B cell (primary cell): ENCODE data around the gene MGMT.

Source experiments
- EZH2 ChIP-seq: IDR thresholded peaks from 2 replicates; pipeline ENCODE4 v1.6.1; 2012; ENCODE audit warnings: borderline replicate concordance, low read depth, mild to moderate bottlenecking, moderate library complexity, low read length; ENCODE audit not compliant: insufficient read depth, poor library complexity, severe bottlenecking
- TF ChIP-seq, protein P1 (sequence below): fragments of 200-600 bp; IDR thresholded peaks from one replicate; pipeline ENCODE4 v1.8.0; 2022; ENCODE audit warnings: antibody characterized with exemption, mild to moderate bottlenecking

- TF ChIP-seq, protein P1, sequence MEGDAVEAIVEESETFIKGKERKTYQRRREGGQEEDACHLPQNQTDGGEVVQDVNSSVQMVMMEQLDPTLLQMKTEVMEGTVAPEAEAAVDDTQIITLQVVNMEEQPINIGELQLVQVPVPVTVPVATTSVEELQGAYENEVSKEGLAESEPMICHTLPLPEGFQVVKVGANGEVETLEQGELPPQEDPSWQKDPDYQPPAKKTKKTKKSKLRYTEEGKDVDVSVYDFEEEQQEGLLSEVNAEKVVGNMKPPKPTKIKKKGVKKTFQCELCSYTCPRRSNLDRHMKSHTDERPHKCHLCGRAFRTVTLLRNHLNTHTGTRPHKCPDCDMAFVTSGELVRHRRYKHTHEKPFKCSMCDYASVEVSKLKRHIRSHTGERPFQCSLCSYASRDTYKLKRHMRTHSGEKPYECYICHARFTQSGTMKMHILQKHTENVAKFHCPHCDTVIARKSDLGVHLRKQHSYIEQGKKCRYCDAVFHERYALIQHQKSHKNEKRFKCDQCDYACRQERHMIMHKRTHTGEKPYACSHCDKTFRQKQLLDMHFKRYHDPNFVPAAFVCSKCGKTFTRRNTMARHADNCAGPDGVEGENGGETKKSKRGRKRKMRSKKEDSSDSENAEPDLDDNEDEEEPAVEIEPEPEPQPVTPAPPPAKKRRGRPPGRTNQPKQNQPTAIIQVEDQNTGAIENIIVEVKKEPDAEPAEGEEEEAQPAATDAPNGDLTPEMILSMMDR = no peak
- TF ChIP-seq EZH2 = no peak
Measured at GRCh38 chr10:129653428-129653827, 186.4 kb downstream of the MGMT start.
